Stimulated activated CD4-positive, alpha-beta T cell treated with anti-CD3 and anti-CD28 coated beads, TNF-alpha, amount 100 ng/mL, for 48 hours (primary cell): ENCODE results near the gene STIP1.
"Not testable (repeated sequence)": the region's sequence is repeated elsewhere in the genome, so short reads cannot be mapped to it uniquely, and the experiment has no call there.

ENCODE experiments used
- DNase-seq, 3 donors: peaks; one replicate each; pipeline ENCODE4 v3.0.0-alpha.2; 2020; ENCODE audit warnings: low read depth in 3 of 3

STIP1 gene

GRCh38 chr11:64157631-64158394 is 28.2 kb upstream of the STIP1 start:
- DNase-seq, result no peak

- DNase-seq, result no peak
These were observed 24.9 kb upstream of the STIP1 start for GRCh38 chr11:64161037-64161436.

- not testable (repeated sequence) for DNase-seq
These were observed 23.2 kb upstream of the STIP1 start for GRCh38 chr11:64162769-64163168.

GRCh38 chr11:64163951-64164350 is 22.0 kb upstream of the STIP1 start:
- DNase-seq, result no peak

GRCh38 chr11:64164392-64165312 is 21.3 kb upstream of the STIP1 start:
- no peak for DNase-seq

GRCh38 chr11:64165481-64165841 is 20.5 kb upstream of the STIP1 start:
- DNase-seq, result no peak

- DNase-seq, result peak; percentile 77 to 81 (median 79)
These were observed 19.9 kb upstream of the STIP1 start, which contains the start of gene MACROD1 for GRCh38 chr11:64165842-64166635. Gene MACROD1, minus strand, starts transcription at chr11:64166113. Its CDS starts 119 bp downstream, at chr11:64165994.

GRCh38 chr11:64170419-64170818 is 15.6 kb upstream of the STIP1 start:
- DNase-seq, result no peak

GRCh38 chr11:64173616-64174355 is 12.2 kb upstream of the STIP1 start:
- no peak for DNase-seq

GRCh38 chr11:64176751-64177150 is 9.2 kb upstream of the STIP1 start:
- no peak for DNase-seq

- no peak for DNase-seq
These were observed 7.8 kb upstream of the STIP1 start for GRCh38 chr11:64178203-64178602.

- DNase-seq, result no peak
These were observed 6.9 kb upstream of the STIP1 start for GRCh38 chr11:64178951-64179639.

- no peak for DNase-seq
These were observed 5.1 kb upstream of the STIP1 start for GRCh38 chr11:64180891-64181290.

- peak in 2 of 3 donors; percentile 18 to 37 for DNase-seq
These were observed 4.2 kb upstream of the STIP1 start for GRCh38 chr11:64181506-64182411.

GRCh38 chr11:64183890-64184289 is 2.1 kb upstream of the STIP1 start:
- DNase-seq, result no peak

GRCh38 chr11:64185175-64185692 is 737 bp upstream of the STIP1 start:
- DNase-seq, result peak in 1 of 3 donors; percentile 18

- no peak for DNase-seq
These were observed 658 bp downstream of the STIP1 start for GRCh38 chr11:64186492-64187165.

- no peak for DNase-seq
These were observed 6.5 kb downstream of the STIP1 start for GRCh38 chr11:64192434-64192833.

GRCh38 chr11:64196626-64197025 is 10.7 kb downstream of the STIP1 start:
- DNase-seq, result no peak
